ENCODE data around the gene EFCAB11.

Gene EFCAB11

GRCh38 chr14:89757313-89757939 is 197.1 kb downstream of the EFCAB11 start:
- H3K4me3 ChIP-seq (ENCODE audit: low read depth, low read length) = no peak overlapping the region
- no peak for DNase-seq (ENCODE audit: low read depth)
- TF ChIP-seq, protein P1, sequence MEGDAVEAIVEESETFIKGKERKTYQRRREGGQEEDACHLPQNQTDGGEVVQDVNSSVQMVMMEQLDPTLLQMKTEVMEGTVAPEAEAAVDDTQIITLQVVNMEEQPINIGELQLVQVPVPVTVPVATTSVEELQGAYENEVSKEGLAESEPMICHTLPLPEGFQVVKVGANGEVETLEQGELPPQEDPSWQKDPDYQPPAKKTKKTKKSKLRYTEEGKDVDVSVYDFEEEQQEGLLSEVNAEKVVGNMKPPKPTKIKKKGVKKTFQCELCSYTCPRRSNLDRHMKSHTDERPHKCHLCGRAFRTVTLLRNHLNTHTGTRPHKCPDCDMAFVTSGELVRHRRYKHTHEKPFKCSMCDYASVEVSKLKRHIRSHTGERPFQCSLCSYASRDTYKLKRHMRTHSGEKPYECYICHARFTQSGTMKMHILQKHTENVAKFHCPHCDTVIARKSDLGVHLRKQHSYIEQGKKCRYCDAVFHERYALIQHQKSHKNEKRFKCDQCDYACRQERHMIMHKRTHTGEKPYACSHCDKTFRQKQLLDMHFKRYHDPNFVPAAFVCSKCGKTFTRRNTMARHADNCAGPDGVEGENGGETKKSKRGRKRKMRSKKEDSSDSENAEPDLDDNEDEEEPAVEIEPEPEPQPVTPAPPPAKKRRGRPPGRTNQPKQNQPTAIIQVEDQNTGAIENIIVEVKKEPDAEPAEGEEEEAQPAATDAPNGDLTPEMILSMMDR (IDR thresholded peaks at IDR 0.05; ENCODE audit: control insufficient read depth, extremely low read depth, insufficient read depth) = no peak

DNA sequence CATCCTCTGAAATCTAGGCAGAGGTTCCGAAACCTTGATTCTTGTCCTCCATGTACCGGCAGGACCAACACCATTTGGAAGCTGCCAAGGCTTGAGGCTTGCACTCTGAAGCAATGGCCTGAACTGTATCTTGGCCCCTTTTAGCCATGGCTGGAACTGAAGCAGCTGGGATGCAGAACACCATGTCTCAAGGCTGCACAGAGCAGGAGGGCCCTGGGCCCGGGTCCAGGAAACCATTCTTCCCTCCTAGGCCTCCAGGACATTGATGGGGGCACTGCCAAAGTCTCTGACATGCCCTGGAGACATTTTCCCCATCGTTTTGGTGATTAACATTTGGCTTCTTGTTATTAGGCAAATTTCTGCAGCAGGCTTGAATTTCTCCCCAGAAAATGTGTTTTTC is 198.7 kb downstream of the EFCAB11 start:
- no peak overlapping the region for H3K4me3 ChIP-seq (ENCODE audit: low read depth, low read length)
- TF ChIP-seq, protein P1 (IDR thresholded peaks at IDR 0.05; ENCODE audit: control insufficient read depth, extremely low read depth, insufficient read depth) = no peak
- no peak for DNase-seq (ENCODE audit: low read depth)

DNA sequence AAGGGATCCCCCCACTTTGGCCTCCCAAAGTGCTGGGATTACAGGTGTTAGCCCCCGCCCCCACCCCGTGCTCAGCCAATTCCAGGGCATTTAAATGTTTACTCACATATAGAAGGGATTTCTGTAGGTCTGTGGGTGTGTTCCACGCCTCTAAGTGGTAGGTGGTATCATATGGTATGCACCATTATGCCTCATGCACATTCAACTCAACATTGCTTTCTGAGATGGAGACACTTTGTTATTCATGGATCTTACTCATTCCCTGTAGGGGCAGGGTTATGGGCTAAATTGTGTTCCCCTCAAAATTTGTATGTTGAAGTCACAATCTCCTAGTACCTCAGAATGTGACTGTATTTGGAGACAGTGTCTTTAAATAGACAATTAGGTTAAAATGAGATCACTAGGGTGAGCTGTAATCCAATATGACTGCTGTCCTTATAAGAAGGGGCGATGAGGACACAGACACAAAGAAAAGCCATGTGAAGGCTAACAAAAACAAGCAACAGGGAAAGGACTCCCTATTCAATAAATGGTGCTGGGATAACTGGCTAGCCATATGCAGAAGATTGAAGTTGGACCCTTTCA is 200.6 kb downstream of the EFCAB11 start:
- TF ChIP-seq, protein P1 (IDR thresholded peaks at IDR 0.05; ENCODE audit: control insufficient read depth, extremely low read depth, insufficient read depth) = no peak
- DNase-seq (ENCODE audit: low read depth) = no peak
- H3K4me3 ChIP-seq (ENCODE audit: low read depth, low read length) = no peak overlapping the region

- TF ChIP-seq, protein P1 (IDR thresholded peaks at IDR 0.05; ENCODE audit: control insufficient read depth, extremely low read depth, insufficient read depth) = no peak
- DNase-seq (ENCODE audit: low read depth) = no peak
- H3K4me3 ChIP-seq (ENCODE audit: low read depth, low read length) = no peak overlapping the region
These were observed 203.6 kb downstream of the EFCAB11 start for GRCh38 chr14:89750908-89751392.

GRCh38 chr14:89750281-89750755 is 204.2 kb downstream of the EFCAB11 start:
- DNase-seq (ENCODE audit: low read depth) = no peak
- no peak overlapping the region for H3K4me3 ChIP-seq (ENCODE audit: low read depth, low read length)
- TF ChIP-seq, protein P1 (IDR thresholded peaks at IDR 0.05; ENCODE audit: control insufficient read depth, extremely low read depth, insufficient read depth) = no peak

- H3K4me3 ChIP-seq (ENCODE audit: low read depth, low read length) = no peak overlapping the region
- DNase-seq (ENCODE audit: low read depth) = no peak
- TF ChIP-seq, protein P1 (IDR thresholded peaks at IDR 0.05; ENCODE audit: control insufficient read depth, extremely low read depth, insufficient read depth) = no peak
These were observed 206.5 kb downstream of the EFCAB11 start for GRCh38 chr14:89748004-89748403.
